Smooth muscle cell (in vitro differentiated cells): ENCODE data around the gene TRMT61B. TPM values are rescaled to one million over a fixed set of nuclear protein-coding genes. Genes with fewer than 3 reads are reported as not detected.

Experiments
- DNase-seq: peaks from one replicate; lab custom pipeline; 2025; ENCODE audit not compliant: unreplicated experiment; lab: John Stamatoyannopoulos, UW
- H2AFZ ChIP-seq: fragments of 200-600 bp; sonication (generic); 2 replicates; pipeline ENCODE4 v1.6.0; 2016; ENCODE audit warnings: antibody characterized with exemption, low read depth, mild to moderate bottlenecking
- H3F3A ChIP-seq: fragments of 200-600 bp; sonication (generic); 2 replicates; pipeline ENCODE4 v1.6.0; 2017; ENCODE audit warnings: antibody characterized with exemption, low read depth
- H3K27ac ChIP-seq: fragments of 200-600 bp; sonication (generic); 2 replicates; pipeline ENCODE4 v1.5.1; 2016; ENCODE audit warnings: low read depth, mild to moderate bottlenecking
- H3K27me3 ChIP-seq: fragments of 200-600 bp; sonication (generic); 2 replicates; pipeline ENCODE4 v1.6.1; 2016; ENCODE audit warnings: low read depth, mild to moderate bottlenecking
- H3K36me3 ChIP-seq: fragments of 200-600 bp; sonication (generic); 2 replicates; pipeline ENCODE4 v1.5.1; 2016; ENCODE audit warnings: low read depth
- H3K4me1 ChIP-seq: fragments of 200-600 bp; sonication (generic); 2 replicates; pipeline ENCODE4 v1.5.1; 2016; ENCODE audit warnings: low read depth
- H3K4me2 ChIP-seq: fragments of 200-600 bp; sonication (generic); 2 replicates; pipeline ENCODE4 v1.6.0; 2016; ENCODE audit warnings: mild to moderate bottlenecking
- H3K4me3 ChIP-seq: fragments of 200-600 bp; sonication (generic); 2 replicates; pipeline ENCODE4 v1.5.1; 2016; ENCODE audit warnings: mild to moderate bottlenecking
- H3K79me2 ChIP-seq: fragments of 200-600 bp; sonication (generic); 2 replicates; pipeline ENCODE4 v1.6.0; 2016; ENCODE audit warnings: low read depth, mild to moderate bottlenecking
- H3K9ac ChIP-seq: fragments of 200-600 bp; sonication (generic); 2 replicates; pipeline ENCODE4 v1.6.0; 2016; ENCODE audit warnings: low read depth
- H3K9me3 ChIP-seq: fragments of 200-600 bp; sonication (generic); replicated peaks from 2 replicates; pipeline ENCODE4 v1.5.1; 2016; ENCODE audit warnings: low read depth
- H4K20me1 ChIP-seq: fragments of 200-600 bp; sonication (generic); 2 replicates; pipeline ENCODE4 v1.6.0; 2016; ENCODE audit warnings: low read depth
- CTCF ChIP-seq: fragments of 200-600 bp; sonication (generic); IDR thresholded peaks from 2 replicates; pipeline ENCODE4 v1.5.1; 2017; ENCODE audit warnings: borderline replicate concordance, mild to moderate bottlenecking, antibody characterized with exemption; ENCODE audit not compliant: insufficient read depth, poor library complexity, severe bottlenecking
- WGBS: methylation state at CpG from one replicate; pipeline ENCODE4 v1.1.7; 2016; ENCODE audit warnings: low lambda C conversion rate; 5-methylcytosine and 5-hydroxymethylcytosine counted together
- polyA plus RNA-seq: library from polyadenylated mRNA; unstranded; fragments of >200 nt; fragmentation: Nextera tagmentation; extraction: Ambion mirVana; gene quantifications from 2 replicates; pipeline ENCODE4 v1.2.1, GENCODE V29; 2016
- total RNA-seq: library from RNA; depleted of rRNA; stranded (reverse); fragments of >200 nt; gene quantifications from 2 replicates; pipeline ENCODE4 v1.2.3, GENCODE V29; 2014

The TRMT61B gene
- total and polyA plus RNA-seq, 2 experiments from 2014 or later, result 6.5 to 8.5 TPM

- Histone ChIP-seq H3K9me3 (no peaks in the 10 kb centered on the region), H2AFZ (no peak overlapping the region), H3F3A (no peaks in the 10 kb centered on the region), H3K27ac (no peak overlapping the region), H3K27me3 (no peaks in the 10 kb centered on the region), H3K79me2 (no peaks in the 10 kb centered on the region), H3K36me3 (no peaks in the 10 kb centered on the region), H3K4me2 (no peak overlapping the region), H3K9ac (no peak overlapping the region), H3K4me1 (no peaks in the 10 kb centered on the region), H4K20me1 (no peaks in the 10 kb centered on the region), H3K4me3 (no peak overlapping the region)
- DNase-seq, result no peak
- WGBS, result 77% methylated on average over 2 of the region's 2 CpGs
- TF ChIP-seq CTCF, result no peak
Measured at GRCh38 chr2:28828382-28828781, 41.7 kb downstream of the TRMT61B start.

GRCh38 chr2:28824870-28825269 is 45.2 kb downstream of the TRMT61B start:
- TF ChIP-seq CTCF, result no peak
- Histone ChIP-seq H3K9ac (no peak overlapping the region), H4K20me1 (no peaks in the 10 kb centered on the region), H3K4me1 (no peaks in the 10 kb centered on the region), H3K79me2 (no peaks in the 10 kb centered on the region), H3K9me3 (no peaks in the 10 kb centered on the region), H3K36me3 (no peaks in the 10 kb centered on the region), H3F3A (no peaks in the 10 kb centered on the region), H3K27me3 (no peaks in the 10 kb centered on the region), H3K4me2 (no peak overlapping the region), H2AFZ (no peak overlapping the region), H3K4me3 (no peak overlapping the region), H3K27ac (no peak overlapping the region)
- DNase-seq, result no peak

GRCh38 chr2:28824207-28824606 is 45.9 kb downstream of the TRMT61B start:
- Histone ChIP-seq H3K27ac (no peak overlapping the region), H2AFZ (no peak overlapping the region), H3K9ac (no peak overlapping the region), H3K4me2 (no peak overlapping the region), H3K27me3 (no peaks in the 10 kb centered on the region), H3F3A (no peaks in the 10 kb centered on the region), H3K4me1 (no peaks in the 10 kb centered on the region), H3K36me3 (no peaks in the 10 kb centered on the region), H3K9me3 (no peaks in the 10 kb centered on the region), H3K79me2 (no peaks in the 10 kb centered on the region), H4K20me1 (no peaks in the 10 kb centered on the region), H3K4me3 (no peak overlapping the region)
- whole genome bisulfite sequencing, result 96% methylated on average over 2 of the region's 2 CpGs
- no peak for DNase-seq
- no peak for TF ChIP-seq CTCF

GRCh38 chr2:28822036-28822435 is 48.1 kb downstream of the TRMT61B start:
- Histone ChIP-seq H3K9ac (no peak overlapping the region), H3K27ac (no peak overlapping the region), H3K4me2 (no peak overlapping the region), H3K4me3 (no peak overlapping the region), H3K4me1 (no peaks in the 10 kb centered on the region), H4K20me1 (no peaks in the 10 kb centered on the region), H3K79me2 (no peaks in the 10 kb centered on the region), H3K9me3 (no peaks in the 10 kb centered on the region), H3F3A (no peaks in the 10 kb centered on the region), H2AFZ (no peak overlapping the region), H3K36me3 (no peaks in the 10 kb centered on the region), H3K27me3 (no peaks in the 10 kb centered on the region)
- DNase-seq, result no peak
- TF ChIP-seq CTCF, result no peak
